Measurements from ENCODE around the gene SLC9A9. TPM values are rescaled to one million over a fixed set of nuclear protein-coding genes. Genes with fewer than 3 reads are reported as not detected.

Gene SLC9A9
- total and polyA plus RNA-seq, 10 donors, result 10.8 to 58.2 (median 44.7) TPM

- 92 to 96% (median 94%) methylated on average over 2 of the region's 2 CpGs for WGBS, 5 donors
- peaks cover 0 to 17% (median 0%) of the 10 kb centered on the region in 6 donors for H3K4me1 ChIP-seq
- peaks cover 0 to 9% (median 0%) of the 10 kb centered on the region in 8 donors for H3K9me3 ChIP-seq
- DNase-seq, result no peak
- no peak for TF ChIP-seq CTCF (IDR thresholded peaks at IDR 0.05 in 8 of 11, conservative IDR thresholded peaks at IDR 0.05 in 3 of 11)
- H3K27ac ChIP-seq, result no peak overlapping the region
- no peak overlapping the region for H3K4me3 ChIP-seq
- H3K36me3 ChIP-seq, result peaks cover 0 to 8% (median 0%) of the 10 kb centered on the region in 6 donors
- no peaks in the 10 kb centered on the region for H3K27me3 ChIP-seq (replicated peaks in 1 of 7)
- intact Hi-C loops (cut with DNase I; ENCODE audit: low total_unique reads), result no loop called here
These were observed 486.7 kb downstream of the SLC9A9 start for GRCh38 chr3:143361589-143361988.

GRCh38 chr3:143360244-143360643, 488.0 kb downstream of the SLC9A9 start:
- TF ChIP-seq CTCF (IDR thresholded peaks at IDR 0.05 in 8 of 11, conservative IDR thresholded peaks at IDR 0.05 in 3 of 11) (no peak), POLR2AphosphoS5 (IDR thresholded peaks at IDR 0.05) (no peak)
- no peak overlapping the region for H3K27ac ChIP-seq
- WGBS, 5 donors, result 78 to 95% (median 85%) methylated on average over 2 of the region's 2 CpGs
- DNase-seq, result no peak
- H3K9me3 ChIP-seq, result peaks cover 0 to 9% (median 0%) of the 10 kb centered on the region in 8 donors
- H3K4me1 ChIP-seq, result peaks cover 0 to 17% (median 0%) of the 10 kb centered on the region in 6 donors
- intact Hi-C loops (cut with DNase I; ENCODE audit: low total_unique reads), result no loop called here
- no peak overlapping the region for H3K4me3 ChIP-seq
- H3K36me3 ChIP-seq, result peaks cover 0 to 8% (median 0%) of the 10 kb centered on the region in 6 donors
- no peaks in the 10 kb centered on the region for H3K27me3 ChIP-seq (replicated peaks in 1 of 7)

- H3K27me3 ChIP-seq (replicated peaks in 1 of 7), result no peaks in the 10 kb centered on the region
- TF ChIP-seq POLR2AphosphoS5 (IDR thresholded peaks at IDR 0.05), result no peak
- no peak for TF ChIP-seq POLR2A (IDR thresholded peaks at IDR 0.05)
- TF ChIP-seq CTCF (IDR thresholded peaks at IDR 0.05 in 8 of 11, conservative IDR thresholded peaks at IDR 0.05 in 3 of 11), result no peak
- no peak overlapping the region for H3K4me3 ChIP-seq
- DNase-seq, result no peak
- peaks cover 0 to 8% (median 0%) of the 10 kb centered on the region in 6 donors for H3K36me3 ChIP-seq
- intact Hi-C loops (cut with DNase I; ENCODE audit: low total_unique reads), result no loop called here
- H3K9me3 ChIP-seq, result peaks cover 0 to 9% (median 0%) of the 10 kb centered on the region in 8 donors
- 81 to 92% (median 86%) methylated on average over 4 of the region's 4 CpGs for WGBS, 5 donors
- peaks cover 0 to 16% (median 0%) of the 10 kb centered on the region in 6 donors for H3K4me1 ChIP-seq
- no peak overlapping the region for H3K27ac ChIP-seq
These were observed 489.3 kb downstream of the SLC9A9 start for GRCh38 chr3:143358793-143359491.

- peaks cover 0 to 14% (median 1%) of the 10 kb centered on the region in 6 donors for H3K4me1 ChIP-seq
- DNase-seq, result no peak
- H3K4me3 ChIP-seq, result no peak overlapping the region
- intact Hi-C loops (cut with DNase I; ENCODE audit: low total_unique reads), result no loop called here
- no peak overlapping the region for H3K27ac ChIP-seq
- no peaks in the 10 kb centered on the region for H3K27me3 ChIP-seq (replicated peaks in 1 of 7)
- 48 to 69% (median 56%) methylated on average over 2 of the region's 2 CpGs for WGBS, 5 donors
- TF ChIP-seq CTCF (IDR thresholded peaks at IDR 0.05 in 8 of 11, conservative IDR thresholded peaks at IDR 0.05 in 3 of 11), result no peak
- TF ChIP-seq POLR2AphosphoS5 (IDR thresholded peaks at IDR 0.05), result no peak
- H3K9me3 ChIP-seq, result peaks cover 0 to 9% (median 0%) of the 10 kb centered on the region in 8 donors
- H3K36me3 ChIP-seq, result peaks cover 0 to 8% (median 0%) of the 10 kb centered on the region in 6 donors
These were observed 490.0 kb downstream of the SLC9A9 start for GRCh38 chr3:143358155-143358792.
